Uterus (tissue), 4 donors: ENCODE results near the gene KCNQ5. TPM values are rescaled to one million over a fixed set of nuclear protein-coding genes. Genes with fewer than 3 reads are reported as not detected.

Source experiments
- DNase-seq, 2 donors: peaks; one replicate each; pipeline ENCODE4 v3.0.0-alpha.2; 2019 to 2020
- H3K27ac ChIP-seq, 2 donors: fragments of 200-600 bp; sonication (generic); 1 replicate in 1 of 2; 2 replicates in 1 of 2; pipeline ENCODE4 v1.5.1; 2016 to 2018
- H3K27me3 ChIP-seq, 2 donors: fragments of 200-600 bp; sonication (generic); one replicate each; pipeline ENCODE4 v1.5.1; 2018 to 2019; ENCODE audit warnings: control low read depth in 1 of 2
- H3K36me3 ChIP-seq, 2 donors: fragments of 200-600 bp; sonication (generic); one replicate each; pipeline ENCODE4 v1.5.1; 2019; ENCODE audit warnings: control low read depth in 1 of 2
- H3K4me1 ChIP-seq, 2 donors: fragments of 200-600 bp; sonication (generic); one replicate each; pipeline ENCODE4 v1.5.1; 2018 to 2019; ENCODE audit warnings: control low read depth in 1 of 2
- H3K4me3 ChIP-seq, 2 donors: fragments of 200-600 bp; sonication (generic); 1 replicate in 1 of 2; 2 replicates in 1 of 2; pipeline ENCODE4 v1.5.1; 2018 to 2019; ENCODE audit warnings: mild to moderate bottlenecking in 1 of 2
- H3K9me3 ChIP-seq, 2 donors: fragments of 200-600 bp; sonication (generic); one replicate each; pipeline ENCODE4 v1.5.1; 2019; ENCODE audit warnings: control low read depth in 1 of 2
- CTCF ChIP-seq, 4 experiments: fragments of 200-600 bp in 2 of 4; fragments of 450-650 bp in 2 of 4; sonication (generic) in 2 of 4; IDR thresholded peaks; one replicate each; pipeline ENCODE4 v1.5.1; 2016 to 2019; ENCODE audit warnings: antibody characterized with exemption in 4 of 4, mild to moderate bottlenecking in 2 of 4, moderate library complexity in 1 of 4
- POLR2A ChIP-seq, 2 donors: fragments of 450-650 bp; IDR thresholded peaks; one replicate each; pipeline ENCODE4 v1.6.1; 2016; ENCODE audit warnings: antibody characterized with exemption in 2 of 2, mild to moderate bottlenecking in 1 of 2, moderate library complexity in 1 of 2
- intact Hi-C: fragments of 100-400 bp; cut with DNase I; formaldehyde crosslinking; loops from one replicate; pipeline ENCODE4 v1.15.1; 2023; ENCODE audit warnings: low total_unique reads
- total RNA-seq, 4 donors: library from RNA; depleted of rRNA in 3 of 4; stranded (reverse); fragments of >200 nt in 3 of 4; gene quantifications; one replicate each; pipeline versions ENCODE4 v1.1.0 to v1.2.4, GENCODE V29; 2014 to 2023
- donor health status: DM: yes; HTN: yes; CAD: no.

KCNQ5 gene
- total RNA-seq, 4 donors from 2014 or later, result 0.34 to 2.4 TPM; not detected in 2

DNA sequence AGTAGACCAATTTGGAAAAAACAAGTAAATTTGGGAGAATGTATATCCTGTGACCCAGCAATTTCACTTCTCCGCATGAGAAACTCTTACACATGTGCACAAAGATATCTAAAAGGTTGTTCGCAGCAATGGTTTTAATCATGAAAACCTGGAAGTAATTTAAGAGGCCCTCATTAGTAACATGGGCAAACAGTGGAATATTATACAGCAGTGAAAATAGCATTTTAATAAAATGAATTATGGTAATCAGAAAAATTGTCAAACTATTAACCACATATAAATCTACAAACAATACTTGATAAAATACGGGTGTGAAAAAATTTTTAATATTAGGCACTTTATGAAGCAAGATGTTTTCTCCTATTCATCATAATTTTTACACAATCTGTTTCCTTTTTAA, 74.2 kb downstream of the KCNQ5 start:
- H3K36me3 ChIP-seq, result no peaks in the 10 kb centered on the region
- H3K4me3 ChIP-seq, result no peak overlapping the region
- H3K27ac ChIP-seq, result no peak overlapping the region
- DNase-seq, result no peak
- no peaks in the 10 kb centered on the region for H3K9me3 ChIP-seq
- no peaks in the 10 kb centered on the region for H3K4me1 ChIP-seq
- intact Hi-C loops, result no loop called here
- no peaks in the 10 kb centered on the region for H3K27me3 ChIP-seq
- TF ChIP-seq CTCF (IDR thresholded peaks at IDR 0.05) (no peak), POLR2A (IDR thresholded peaks at IDR 0.05) (no peak)

GRCh38 chr6:72699159-72699558, 77.3 kb downstream of the KCNQ5 start:
- H3K9me3 ChIP-seq, result no peaks in the 10 kb centered on the region
- H3K27ac ChIP-seq, result no peak overlapping the region
- TF ChIP-seq POLR2A (IDR thresholded peaks at IDR 0.05) (no peak), CTCF (IDR thresholded peaks at IDR 0.05) (no peak)
- H3K36me3 ChIP-seq, result no peaks in the 10 kb centered on the region
- H3K4me3 ChIP-seq, result no peak overlapping the region
- DNase-seq, result no peak
- no peaks in the 10 kb centered on the region for H3K4me1 ChIP-seq
- no peaks in the 10 kb centered on the region for H3K27me3 ChIP-seq
- intact Hi-C loops, result no loop called here

GRCh38 chr6:72702421-72702820, 80.6 kb downstream of the KCNQ5 start:
- no peaks in the 10 kb centered on the region for H3K9me3 ChIP-seq
- no peak overlapping the region for H3K4me3 ChIP-seq
- H3K4me1 ChIP-seq, result no peaks in the 10 kb centered on the region
- intact Hi-C loops, result no loop called here
- no peak for TF ChIP-seq POLR2A (IDR thresholded peaks at IDR 0.05)
- TF ChIP-seq CTCF (IDR thresholded peaks at IDR 0.05), result no peak
- H3K27me3 ChIP-seq, result no peaks in the 10 kb centered on the region
- H3K36me3 ChIP-seq, result no peaks in the 10 kb centered on the region
- no peak for DNase-seq
- H3K27ac ChIP-seq, result no peak overlapping the region

- no peak overlapping the region for H3K27ac ChIP-seq
- TF ChIP-seq POLR2A (IDR thresholded peaks at IDR 0.05) (no peak), CTCF (IDR thresholded peaks at IDR 0.05) (no peak)
- H3K4me1 ChIP-seq, result no peaks in the 10 kb centered on the region
- no peak for DNase-seq
- no peaks in the 10 kb centered on the region for H3K27me3 ChIP-seq
- H3K9me3 ChIP-seq, result no peaks in the 10 kb centered on the region
- H3K36me3 ChIP-seq, result no peaks in the 10 kb centered on the region
- H3K4me3 ChIP-seq, result no peak overlapping the region
- intact Hi-C loops, result no loop called here
Measured at GRCh38 chr6:72703093-72703492, 81.2 kb downstream of the KCNQ5 start.

GRCh38 chr6:72704979-72705378, 83.1 kb downstream of the KCNQ5 start:
- intact Hi-C loops, result no loop called here
- Histone ChIP-seq H3K27me3 (no peaks in the 10 kb centered on the region), H3K4me3 (no peak overlapping the region), H3K4me1 (no peaks in the 10 kb centered on the region), H3K9me3 (no peaks in the 10 kb centered on the region), H3K27ac (no peak overlapping the region), H3K36me3 (no peaks in the 10 kb centered on the region)
- TF ChIP-seq POLR2A (IDR thresholded peaks at IDR 0.05) (no peak), CTCF (IDR thresholded peaks at IDR 0.05) (no peak)
- DNase-seq, result no peak
